ENCODE results near the gene WDR55.

DNA sequence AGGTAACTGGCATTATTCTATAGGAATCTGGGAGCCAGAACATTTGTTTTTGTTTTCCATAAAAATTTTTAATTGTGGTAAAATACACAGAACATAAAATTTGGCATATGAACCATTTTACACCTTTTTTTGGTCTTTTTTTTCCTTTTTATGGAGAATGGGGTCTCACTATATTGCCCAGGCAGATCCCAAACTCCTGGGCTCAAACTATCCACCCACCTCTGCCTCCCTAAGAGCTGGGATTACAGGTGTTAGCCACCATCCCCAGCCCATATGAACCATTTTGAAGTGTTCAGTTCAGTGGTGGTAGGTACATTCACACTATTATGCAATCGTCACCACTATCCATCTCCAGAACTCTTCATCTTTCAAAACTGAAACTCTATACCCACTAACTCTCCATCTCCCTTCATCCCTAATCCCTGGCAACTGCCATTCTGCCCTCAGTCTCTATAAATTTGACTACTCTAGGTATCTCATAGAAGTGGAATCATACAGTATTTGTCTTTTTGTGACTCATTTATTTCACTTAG, 48.9 kb downstream of the WDR55 start:
- TF ChIP-seq, protein P1, sequence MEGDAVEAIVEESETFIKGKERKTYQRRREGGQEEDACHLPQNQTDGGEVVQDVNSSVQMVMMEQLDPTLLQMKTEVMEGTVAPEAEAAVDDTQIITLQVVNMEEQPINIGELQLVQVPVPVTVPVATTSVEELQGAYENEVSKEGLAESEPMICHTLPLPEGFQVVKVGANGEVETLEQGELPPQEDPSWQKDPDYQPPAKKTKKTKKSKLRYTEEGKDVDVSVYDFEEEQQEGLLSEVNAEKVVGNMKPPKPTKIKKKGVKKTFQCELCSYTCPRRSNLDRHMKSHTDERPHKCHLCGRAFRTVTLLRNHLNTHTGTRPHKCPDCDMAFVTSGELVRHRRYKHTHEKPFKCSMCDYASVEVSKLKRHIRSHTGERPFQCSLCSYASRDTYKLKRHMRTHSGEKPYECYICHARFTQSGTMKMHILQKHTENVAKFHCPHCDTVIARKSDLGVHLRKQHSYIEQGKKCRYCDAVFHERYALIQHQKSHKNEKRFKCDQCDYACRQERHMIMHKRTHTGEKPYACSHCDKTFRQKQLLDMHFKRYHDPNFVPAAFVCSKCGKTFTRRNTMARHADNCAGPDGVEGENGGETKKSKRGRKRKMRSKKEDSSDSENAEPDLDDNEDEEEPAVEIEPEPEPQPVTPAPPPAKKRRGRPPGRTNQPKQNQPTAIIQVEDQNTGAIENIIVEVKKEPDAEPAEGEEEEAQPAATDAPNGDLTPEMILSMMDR (conservative IDR thresholded peaks at IDR 0.05; ENCODE audit: low read length): no peak
- TF ChIP-seq EZH2phosphoT487 (IDR thresholded peaks at IDR 0.05; ENCODE audit: borderline replicate concordance, low read depth, low read length): no peak
